HG02885 (cell line): ENCODE data around the gene AKT1.
A peak's percentile ranks its signal among the peaks of the same experiment; 100 is the strongest.

Experiments
- ATAC-seq: cut with Tn5 transposase; IDR thresholded peaks from one replicate; pipeline ENCODE4 v1.9.1; 2021; ENCODE audit warnings: mild to moderate bottlenecking; ENCODE audit not compliant: unreplicated experiment, poor library complexity

The AKT1 gene

DNA sequence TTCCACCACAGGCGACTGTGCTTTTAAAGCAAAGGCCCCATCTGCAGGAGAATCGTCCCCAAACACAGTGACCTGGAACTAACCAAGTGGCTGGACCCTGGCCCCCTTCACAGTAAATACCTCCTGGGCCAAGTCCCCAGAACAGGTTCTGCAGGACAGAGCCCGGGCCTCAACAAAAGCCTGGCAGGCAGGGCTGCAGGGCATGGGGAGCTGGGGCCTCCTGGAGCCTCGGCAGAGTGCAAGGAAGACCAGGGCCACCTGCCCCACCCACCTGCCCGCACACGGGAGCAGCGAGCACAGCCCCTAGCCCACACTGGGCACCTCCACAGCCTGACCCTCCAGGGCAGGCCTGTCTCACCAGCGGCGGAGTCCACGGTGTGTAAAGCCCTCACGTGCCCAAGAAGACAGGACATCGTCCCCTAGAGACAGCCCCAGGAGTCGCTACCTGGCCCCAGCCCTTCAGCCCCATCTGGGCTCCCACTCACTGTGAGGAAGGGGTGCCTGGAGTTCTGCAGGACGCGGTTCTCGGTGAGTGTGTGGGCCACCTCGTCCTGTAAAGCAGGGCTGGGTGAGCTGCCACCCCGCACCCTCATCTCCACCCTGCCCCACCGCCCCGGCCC, 21.0 kb downstream of the AKT1 start:
- ATAC-seq, result no peak

DNA sequence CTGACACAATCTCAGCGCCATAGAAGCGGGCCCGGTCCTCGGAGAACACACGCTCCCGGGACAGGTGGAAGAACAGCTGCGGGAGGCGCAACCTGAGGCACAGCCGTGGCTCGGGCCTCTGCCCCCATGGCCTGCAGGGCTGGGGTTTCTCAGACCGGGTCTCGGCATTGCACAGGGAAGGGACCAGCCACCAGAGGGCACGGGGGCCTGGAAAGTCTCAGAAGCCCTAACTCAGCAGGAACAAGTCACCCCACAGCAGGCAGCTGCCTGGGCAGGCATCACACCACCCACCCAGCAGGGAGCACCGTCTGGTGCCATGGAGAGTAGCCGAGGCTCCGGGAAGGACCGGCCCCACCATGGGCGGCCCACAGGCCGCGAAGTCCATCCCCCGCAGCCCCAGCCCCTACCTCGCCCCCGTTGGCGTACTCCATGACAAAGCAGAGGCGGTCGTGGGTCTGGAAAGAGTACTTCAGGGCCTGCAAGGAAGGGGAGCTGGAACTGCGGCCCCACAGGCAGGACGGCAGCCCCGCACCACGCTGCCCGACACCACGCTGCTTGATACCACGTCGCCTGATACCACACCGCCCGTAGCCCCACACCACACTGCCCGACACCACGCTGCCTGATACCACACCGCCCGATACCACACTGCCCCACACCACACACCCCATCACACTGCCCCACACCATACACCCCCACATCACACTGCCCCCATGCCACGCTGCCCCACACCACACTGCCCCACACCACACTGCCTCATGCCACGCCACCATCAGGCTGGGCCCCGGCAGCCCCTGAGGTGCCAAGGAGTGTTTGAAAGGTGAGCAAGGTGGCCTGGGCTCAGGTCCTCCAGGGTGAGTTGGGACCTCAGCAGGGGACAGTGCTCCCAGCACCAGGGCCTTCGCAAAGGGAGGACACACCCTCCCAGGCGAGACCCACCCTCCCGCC, 21.8 kb downstream of the AKT1 start:
- ATAC-seq, result no peak

DNA sequence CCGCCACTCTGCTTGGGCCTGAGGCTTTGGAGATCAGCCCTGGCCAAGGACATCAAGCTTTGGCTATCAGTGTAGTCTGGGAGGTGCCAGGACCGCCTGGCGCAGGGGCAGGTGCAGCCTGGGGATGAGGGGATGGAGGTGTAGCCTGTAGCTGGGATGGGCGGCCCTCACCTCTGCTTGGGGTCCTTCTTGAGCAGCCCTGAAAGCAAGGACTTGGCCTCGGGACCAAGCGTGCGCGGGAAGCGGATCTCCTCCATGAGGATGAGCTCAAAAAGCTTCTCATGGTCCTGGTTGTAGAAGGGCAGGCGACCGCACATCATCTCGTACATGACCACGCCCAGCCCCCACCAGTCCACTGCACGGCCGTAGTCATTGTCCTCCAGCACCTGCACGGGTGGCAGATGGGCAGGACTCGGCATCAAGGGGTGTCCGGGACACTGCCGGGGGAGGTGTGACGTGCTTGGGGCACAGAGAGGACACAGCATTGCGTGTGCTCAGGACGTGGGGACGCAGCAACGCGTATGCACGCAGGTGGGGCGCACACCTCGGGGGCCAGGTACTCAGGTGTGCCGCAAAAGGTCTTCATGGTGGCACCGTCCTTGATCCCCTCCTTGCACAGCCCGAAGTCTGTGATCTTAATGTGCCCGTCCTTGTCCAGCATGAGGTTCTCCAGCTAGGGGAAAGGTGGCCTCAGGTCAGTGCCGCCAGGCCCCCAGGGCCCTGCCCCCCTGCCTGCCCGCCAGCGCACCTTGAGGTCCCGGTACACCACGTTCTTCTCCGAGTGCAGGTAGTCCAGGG, 22.6 kb downstream of the AKT1 start:
- no peak for ATAC-seq

DNA sequence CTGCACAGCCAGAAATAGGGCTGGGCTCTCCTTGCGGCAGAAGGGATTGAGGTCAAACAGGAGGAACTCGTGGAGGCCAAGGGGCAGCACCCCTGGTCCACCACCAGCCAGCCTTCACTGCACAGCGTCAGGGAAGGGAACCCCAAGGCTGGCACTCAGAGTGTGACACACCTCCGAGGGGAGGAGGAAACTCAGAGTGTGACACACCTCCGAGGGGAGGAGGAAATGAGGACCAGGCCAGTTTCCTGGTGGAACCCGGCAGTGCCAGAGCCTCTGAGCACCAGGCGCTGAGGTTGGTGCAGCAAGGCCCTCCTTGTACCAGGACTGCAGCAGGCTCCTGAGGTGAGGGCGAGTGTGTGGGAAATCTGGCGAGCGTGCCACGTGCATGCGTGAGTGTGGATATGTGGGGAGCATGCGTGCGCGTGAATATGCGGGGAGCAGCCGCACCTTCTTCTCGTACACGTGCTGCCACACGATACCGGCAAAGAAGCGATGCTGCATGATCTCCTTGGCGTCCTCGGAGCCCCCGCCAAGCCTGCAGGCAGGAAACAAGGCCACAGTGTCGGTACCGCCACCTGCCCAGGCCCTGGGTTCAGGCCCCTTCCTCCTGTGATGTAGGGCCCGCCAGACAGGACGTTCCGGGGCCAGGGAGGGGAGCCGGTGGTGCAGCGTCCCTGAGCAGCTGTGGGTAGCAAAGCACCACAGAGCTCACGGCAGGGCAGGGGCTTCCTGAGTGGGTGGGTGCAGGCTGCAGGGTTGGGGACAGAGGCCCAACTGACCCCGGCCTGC, 23.4 kb downstream of the AKT1 start:
- ATAC-seq, result no peak

DNA sequence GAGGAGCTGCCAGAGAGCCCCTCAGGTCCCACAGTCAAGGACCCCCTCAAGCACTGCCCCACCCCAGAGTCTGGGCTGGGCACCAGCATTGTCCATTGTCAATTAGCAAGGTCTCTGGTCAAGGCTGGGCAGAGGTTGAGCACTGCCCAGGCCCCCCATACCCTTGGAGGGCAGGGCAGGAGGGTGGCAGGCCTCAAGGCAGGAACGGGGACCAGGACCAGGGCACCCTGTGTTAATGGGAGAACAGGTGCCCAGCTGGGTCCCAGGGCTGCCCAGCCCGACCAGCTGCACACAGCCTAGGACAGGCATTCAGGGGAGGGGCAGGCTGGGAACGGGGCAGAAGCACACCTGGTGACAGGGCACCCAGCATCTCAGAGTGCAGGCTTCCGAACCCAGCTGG, 24.2 kb downstream of the AKT1 start:
- ATAC-seq, result no peak

DNA sequence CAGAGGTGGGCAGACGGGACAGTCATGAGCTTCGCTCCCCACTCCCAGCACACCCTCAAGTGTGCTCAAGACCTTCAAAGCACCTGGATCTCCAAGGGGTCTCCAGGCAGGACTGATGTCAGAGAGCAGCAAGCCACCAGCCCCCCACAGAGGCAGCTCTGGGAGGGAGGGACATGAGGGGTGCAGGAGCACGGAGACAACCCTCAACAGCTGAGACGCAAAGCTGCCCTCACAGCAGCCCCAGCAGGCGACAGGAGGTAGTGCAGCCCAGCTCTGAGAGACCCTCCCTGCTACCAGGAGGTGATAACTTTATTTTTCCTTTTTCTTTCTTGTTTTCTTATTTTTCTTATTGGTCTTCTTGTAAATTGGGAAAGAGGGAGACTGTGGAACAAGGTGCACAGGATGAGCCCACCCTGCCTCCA, 24.7 kb downstream of the AKT1 start:
- ATAC-seq, result no peak

DNA sequence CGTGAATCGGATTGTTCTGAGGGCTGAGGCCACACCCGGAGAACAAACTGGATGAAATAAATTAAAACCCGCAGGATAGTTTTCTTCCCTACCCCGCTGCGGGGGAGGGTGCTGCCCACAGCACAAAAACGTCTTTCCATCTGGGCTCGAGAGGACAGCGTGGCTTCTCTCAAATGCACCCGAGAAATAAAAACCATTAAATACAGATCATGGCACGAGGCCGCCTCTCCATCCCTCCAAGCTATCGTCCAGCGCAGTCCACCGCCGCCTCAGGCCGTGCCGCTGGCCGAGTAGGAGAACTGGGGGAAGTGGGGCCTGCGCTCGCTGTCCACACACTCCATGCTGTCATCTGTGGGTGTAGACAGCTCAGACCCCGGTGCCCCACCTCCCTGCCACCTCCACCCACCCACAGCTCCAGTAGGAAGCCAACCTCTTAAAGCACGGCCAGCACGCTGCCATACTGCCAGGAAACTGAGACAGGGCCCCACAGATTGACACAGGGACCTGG, 25.4 kb downstream of the AKT1 start:
- no peak for ATAC-seq

DNA sequence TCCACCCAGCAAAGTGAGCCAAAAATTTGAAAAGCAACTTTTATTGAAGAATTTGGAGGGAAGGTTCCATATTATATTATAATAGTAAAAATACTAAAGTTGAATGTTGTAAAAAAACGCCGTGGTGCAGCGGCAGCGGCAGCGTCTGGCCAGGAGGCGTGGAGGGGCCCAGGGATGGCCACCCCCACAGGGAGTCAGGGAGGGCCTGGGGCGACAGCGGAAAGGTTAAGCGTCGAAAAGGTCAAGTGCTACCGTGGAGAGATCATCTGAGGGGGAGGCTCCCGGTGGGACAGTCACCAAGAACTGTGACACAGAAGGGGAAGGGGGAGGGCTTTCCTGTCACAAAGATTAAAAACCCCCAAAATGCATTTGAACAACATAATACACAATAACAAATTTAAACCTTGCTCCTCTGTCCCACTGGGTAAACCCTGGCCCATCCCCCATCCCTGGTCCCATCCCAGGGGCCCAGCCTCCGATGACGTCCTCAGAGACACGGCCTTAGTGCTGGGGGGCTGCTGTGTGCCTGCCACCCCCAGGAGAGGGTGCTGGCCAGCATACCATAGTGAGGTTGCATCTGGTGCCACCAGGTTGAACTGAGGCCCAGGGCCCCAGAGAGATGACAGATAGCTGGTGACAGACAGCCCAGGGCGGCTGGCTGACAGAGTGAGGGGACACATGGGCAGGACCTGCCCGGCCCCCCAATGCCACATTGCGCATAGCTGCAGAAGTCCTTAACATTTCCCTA, 26.1 kb downstream of the AKT1 start:
- ATAC-seq, result no peak

DNA sequence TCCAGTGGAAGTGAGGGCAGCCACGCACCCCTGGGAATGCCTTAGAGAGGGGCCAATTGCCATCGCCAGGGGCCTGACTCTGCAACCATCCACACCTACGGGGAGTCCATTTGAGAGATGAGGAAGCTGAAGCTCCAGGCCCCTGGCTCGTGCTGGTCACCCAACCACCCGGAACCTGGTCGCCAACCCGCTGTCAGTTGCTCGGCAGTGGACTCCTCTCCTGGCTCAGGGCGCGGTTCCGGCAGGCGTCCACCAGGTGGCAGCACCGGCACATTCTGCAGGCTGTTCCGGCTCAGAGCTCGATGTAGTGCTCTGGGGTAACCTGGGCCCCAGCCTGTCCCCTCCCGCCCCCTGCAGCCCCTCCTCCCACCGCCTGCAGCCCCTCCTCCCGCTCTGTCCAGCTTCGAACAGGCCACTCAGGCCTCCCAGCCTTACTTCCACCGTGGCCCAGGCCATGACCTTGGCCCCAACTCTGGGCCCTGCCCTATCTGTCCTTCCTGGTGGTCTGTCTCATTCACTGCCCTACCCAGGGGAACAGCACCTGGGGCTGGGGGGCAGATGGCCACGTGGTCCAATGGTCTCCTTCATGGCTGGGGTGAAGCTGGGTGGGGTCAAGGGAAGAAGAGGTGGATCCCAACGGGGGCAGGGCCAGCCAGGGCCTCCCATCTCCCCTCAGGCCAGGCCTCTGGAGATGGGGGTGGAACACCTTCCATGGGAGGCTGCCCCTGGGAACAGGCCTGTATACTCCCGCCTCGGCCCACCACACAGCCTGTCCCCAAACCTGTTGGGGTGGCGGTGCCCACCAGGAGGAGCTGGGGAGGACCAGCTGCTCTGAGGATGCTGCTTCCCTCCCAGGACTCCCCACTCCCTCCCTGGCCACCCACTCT, 26.9 kb downstream of the AKT1 start:
- ATAC-seq, result peak; percentile 73

DNA sequence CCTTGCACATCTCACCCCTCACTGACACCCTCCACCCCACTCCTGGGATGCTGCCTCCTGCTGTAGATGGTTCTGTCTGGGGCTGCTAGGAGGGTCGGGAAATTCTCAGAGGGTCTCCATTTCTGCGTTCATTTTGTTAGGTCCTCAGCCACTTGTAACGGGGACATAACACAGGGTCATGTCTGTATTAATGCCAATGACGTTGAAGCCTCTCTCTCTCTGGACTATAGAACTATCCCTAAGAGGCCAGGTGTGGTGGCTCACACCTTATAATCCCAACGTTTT, 28.0 kb downstream of the AKT1 start:
- ATAC-seq, result no peak

DNA sequence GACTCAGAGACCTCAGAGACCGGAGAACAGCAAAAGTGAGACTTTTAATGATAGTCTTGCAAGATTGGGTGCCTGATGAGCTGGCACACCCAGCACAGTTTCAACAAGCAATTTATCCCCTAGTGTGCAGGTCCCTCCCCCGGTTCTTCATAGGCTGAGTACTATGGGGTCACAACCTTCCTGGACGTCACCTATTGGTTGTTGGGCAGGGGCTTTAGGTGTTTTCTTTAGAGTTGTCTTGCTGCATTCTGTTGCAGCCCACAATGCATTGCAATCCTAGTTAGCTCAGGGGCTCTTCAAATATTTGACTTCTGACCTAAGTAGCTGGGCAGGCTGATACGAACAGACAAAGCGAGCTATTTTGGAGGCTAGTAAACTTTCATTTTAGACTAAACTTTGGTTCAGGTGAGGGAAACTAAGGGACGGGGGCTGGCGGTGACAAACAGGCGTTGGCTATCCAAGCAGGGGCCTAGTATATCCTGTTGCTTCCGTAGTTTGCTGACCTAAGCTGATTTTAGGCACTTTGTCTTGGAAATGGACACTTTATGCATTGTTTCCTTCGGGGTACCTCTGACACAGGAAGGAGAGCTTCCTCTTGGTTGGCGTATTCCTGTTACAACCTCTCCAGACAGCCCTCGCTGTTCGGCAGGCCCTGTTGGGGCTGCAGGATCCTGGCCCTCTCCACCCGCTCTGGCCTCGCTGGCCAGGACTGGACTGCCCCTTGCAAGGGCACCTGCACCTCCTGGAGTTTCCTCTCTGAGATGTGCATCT, 28.5 kb downstream of the AKT1 start:
- no peak for ATAC-seq

DNA sequence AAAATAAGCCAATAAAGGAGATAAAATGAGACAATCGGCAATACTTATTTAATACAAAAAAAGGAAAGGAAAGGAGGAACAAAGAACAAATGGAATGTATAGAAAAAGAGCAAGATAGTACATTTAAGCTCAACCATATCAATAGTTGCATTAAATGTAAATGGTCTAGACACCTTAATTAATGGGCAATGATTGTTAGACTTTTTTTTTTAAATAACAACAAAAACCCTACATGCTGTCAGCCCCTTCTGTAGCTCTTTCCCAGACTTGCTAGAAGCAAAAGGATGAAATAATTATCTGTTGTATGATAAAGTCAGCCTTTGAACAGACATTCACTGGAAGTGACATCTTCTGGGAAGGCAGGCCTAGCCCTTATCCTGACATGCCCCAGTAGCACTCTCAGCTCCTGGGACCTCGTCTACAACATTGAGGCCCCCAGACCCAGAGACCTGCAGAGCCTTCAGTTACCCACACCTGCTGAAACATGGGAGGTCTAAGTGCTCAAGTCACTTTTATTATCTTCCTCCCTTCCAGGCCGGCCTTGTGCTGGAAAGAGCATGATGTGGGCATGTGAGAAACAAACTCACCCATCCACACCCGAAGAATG, 29.2 kb downstream of the AKT1 start:
- ATAC-seq, result no peak

DNA sequence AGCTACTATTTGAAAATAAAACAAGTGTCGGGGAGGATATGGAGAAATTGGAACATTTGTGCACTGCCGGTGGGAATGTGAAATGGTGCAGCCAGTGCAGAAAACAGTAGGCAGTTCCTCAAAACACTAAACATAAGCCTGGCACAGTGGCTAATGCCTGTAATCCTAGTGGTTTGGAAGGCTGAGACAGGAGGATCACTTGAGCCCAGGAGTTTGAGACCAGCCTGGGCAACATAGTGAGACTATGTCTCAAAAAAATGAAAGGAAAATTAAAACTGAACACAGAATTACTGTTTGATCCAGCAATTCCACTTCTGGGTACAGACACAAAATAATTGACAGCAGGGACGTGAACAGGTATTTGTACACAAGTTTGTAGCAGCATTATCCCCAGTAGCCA, 30.0 kb downstream of the AKT1 start:
- no peak for ATAC-seq

DNA sequence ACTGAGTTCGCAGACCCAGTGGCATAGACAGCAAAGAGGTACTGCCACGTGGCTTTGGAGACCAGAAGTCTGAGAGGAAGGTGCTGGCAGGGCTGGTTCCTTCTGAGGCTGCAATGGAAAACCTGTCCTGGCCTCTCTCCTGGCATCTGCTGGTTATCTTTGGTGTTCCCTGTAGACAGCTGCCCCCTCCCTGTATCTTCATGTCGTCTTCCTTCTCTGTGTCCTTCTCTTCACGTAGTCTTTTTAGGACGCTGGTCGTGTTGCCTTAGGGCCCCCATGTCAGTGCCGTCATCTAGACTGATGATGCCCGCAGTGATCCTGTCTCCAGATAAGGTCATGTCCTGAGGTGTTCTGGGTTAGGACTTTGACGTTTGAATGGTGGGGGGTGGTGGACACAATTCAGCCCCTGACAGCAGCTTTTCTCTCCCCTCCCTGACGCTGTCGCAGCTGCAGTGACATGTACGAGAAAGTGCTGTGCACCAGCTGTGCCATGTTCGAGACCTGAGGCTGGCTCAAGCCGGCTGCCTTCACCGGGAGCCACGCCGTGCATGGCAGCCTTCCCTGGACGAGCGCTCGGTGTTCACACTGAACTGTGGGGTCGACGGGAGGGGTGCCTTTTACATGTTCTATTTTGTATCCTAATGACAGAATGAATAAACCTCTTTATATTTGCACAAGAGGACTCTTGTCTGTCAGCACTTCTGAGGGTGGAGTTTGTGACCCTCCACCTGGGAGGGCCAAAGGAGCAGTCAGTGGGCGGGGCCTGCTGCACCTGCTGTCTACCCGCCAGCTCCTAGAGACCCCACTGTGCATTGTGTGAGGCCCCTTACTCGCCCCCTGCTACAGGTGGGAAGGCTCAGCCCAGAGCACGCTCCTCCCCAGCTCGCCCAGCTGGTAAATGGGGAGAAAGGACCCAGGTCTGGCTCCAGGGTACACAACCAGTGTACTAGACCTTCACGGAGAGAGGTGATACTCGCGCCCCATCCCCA, 36.3 kb downstream of the AKT1 start:
- no peak for ATAC-seq

DNA sequence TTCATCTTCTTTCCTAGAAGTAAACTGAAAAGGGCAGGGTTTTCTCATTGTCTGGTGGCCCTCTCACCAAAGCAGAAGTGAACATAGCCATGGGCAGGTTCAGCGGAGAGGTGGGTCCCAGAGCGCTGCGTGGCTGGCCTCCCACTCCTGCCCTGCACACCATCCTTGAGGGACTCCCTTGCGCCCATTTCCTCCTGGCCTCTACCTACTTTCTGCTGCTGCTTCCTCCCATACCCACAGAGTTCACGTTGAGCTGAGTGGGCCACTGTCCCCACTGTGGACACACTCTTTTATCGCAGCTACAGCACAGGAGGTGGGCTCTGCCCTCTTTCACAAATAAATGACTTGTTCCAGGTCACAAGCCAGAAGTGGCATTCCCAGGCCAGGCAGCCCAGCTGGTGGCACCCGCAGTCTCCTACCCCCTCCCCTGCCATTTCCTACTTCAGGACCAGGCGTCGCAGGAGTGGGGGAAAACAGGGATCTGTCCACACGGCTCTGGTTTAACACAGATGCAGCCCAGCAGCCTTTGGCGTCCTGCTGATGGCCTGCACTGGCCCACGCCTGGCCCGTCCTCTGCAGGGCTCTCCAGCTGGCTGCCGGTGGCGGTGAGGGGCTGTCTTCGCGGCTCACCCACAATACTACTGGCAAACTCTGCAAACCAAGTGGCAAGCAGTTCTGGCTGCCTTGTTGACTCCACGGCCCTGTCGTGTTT, 37.7 kb downstream of the AKT1 start:
- no peak for ATAC-seq

DNA sequence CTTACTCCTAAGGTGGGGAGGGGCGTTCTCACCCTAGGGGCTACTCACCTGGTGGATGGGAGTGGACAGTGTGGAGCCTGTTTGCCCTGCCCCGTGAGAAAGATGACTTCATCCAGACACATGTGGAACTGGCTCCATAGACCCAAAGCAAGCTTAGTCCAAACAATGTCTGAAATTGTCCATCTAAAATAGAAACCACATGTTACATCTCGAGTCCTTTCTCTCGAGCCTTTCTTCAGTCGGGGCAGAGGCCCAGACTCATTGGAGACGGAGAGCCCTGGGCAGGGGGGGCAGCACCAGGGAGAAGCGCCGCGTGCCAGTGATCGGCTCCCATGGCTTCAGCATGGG, 38.3 kb downstream of the AKT1 start:
- ATAC-seq, result no peak
